ENCODE data around the gene CRIP2. TPM values are rescaled to one million over a fixed set of nuclear protein-coding genes. Genes with fewer than 3 reads are reported as not detected.

The CRIP2 gene
- polyA plus RNA-seq, 1 experiment: 28.2 TPM

DNA sequence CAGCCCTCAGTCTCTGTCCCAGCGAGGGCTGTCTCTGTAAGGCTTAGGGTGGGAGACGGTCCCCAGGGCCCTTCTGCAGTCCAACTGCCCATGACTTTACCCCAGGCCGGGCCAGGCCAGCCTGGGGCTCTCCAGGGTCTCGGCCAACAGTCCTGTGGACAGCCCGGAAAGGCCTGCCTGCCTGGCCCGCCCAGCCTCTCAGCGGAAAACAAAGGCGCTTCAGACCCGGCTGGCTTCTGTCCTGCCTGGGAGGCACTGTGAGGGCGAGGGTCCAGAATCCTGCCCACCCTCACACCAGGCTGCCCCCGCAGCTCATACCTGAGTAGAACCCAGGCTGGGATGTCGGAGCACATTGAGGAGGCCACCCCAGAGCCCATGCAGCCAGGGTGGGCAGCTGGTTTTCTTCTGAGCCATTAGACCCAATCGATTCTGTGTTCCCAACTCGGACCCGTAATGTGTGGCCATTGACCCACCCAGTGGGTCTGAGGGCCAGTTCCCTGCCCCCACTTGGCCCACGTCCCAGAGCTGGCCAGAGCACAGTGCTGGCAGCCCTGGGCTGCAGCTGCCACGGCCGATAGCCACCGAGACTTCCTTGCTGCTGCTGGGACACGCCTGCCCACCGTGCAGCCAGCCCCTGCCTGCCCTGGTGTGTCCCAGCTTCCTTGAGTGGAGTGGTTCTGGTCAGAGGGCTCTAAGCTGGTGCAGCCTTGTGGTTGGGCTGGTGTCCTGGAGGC lies 1.6 kb downstream of the CRIP2 start:
- no peak for DNase-seq (ENCODE audit: low read depth, low spot score)
- H3K27me3 ChIP-seq (ENCODE audit: control insufficient read depth, insufficient read depth, low read length): no peaks in the 10 kb centered on the region
- H3K27ac ChIP-seq (ENCODE audit: low read depth, low read length): peak overlapping the region; percentile 47
- no peaks in the 10 kb centered on the region; the same call in 1 of the 2 replicates for H3K9me3 ChIP-seq (ENCODE audit: control insufficient read depth, insufficient read depth, low read length)
- ChIA-PET CTCF (interaction anchor here (0.6 kb wide), 2 partner anchors 386 to 435 kb away, joined by 3 to 4 read pairs; no protein-coding TSS in a partner anchor), POLR2A (no interaction called here)
- peak overlapping the region; percentile 70 for H3K4me3 ChIP-seq (ENCODE audit: low read depth, low read length)
- TF ChIP-seq, protein P1, sequence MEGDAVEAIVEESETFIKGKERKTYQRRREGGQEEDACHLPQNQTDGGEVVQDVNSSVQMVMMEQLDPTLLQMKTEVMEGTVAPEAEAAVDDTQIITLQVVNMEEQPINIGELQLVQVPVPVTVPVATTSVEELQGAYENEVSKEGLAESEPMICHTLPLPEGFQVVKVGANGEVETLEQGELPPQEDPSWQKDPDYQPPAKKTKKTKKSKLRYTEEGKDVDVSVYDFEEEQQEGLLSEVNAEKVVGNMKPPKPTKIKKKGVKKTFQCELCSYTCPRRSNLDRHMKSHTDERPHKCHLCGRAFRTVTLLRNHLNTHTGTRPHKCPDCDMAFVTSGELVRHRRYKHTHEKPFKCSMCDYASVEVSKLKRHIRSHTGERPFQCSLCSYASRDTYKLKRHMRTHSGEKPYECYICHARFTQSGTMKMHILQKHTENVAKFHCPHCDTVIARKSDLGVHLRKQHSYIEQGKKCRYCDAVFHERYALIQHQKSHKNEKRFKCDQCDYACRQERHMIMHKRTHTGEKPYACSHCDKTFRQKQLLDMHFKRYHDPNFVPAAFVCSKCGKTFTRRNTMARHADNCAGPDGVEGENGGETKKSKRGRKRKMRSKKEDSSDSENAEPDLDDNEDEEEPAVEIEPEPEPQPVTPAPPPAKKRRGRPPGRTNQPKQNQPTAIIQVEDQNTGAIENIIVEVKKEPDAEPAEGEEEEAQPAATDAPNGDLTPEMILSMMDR (IDR thresholded peaks at IDR 0.05; ENCODE audit: low read depth, low read length): no peak

DNA sequence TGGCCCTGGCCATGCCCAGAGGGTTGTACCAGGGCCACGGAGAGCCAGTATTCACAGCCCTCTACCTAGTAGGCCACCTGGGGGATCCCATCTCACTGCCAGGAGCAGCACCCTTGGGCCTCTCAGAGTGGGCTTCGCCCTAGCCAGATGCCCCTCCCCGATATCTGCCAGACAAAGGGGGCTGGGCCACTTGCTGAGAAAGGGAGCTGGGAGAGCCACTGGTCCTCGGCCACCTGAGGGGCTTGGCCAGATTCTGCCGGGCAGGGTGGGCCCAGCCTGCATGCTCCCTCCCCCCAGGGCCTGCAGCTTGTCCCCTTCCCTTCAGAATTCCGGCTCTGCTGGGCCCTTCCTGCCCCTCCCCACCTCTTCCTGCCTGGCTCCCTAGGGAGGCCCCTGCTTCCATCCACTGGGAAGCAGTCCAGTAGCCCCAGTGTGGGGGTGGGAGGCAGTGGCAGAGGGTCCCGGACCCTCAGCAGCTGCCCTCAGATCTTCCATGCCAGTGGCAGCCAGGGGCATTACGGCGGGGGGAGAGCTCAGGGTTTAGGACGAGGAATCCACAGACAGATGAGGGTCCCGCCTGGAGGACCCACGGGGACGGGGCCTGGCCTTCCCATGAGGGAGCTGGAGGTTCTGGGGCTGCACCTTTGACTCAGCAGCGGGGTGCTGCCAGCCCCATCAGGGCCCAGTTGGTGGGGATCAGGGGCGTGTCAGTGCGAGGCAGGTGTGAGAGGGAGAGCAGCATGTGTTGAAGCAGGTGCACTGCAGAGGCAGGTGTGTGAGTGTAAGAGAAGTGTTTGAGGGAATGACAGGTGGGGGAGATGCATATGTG lies 2.4 kb downstream of the CRIP2 start:
- peak overlapping the region; percentile 47 for H3K27ac ChIP-seq (ENCODE audit: low read depth, low read length)
- no peaks in the 10 kb centered on the region for H3K27me3 ChIP-seq (ENCODE audit: control insufficient read depth, insufficient read depth, low read length)
- ChIA-PET POLR2A (no interaction called here), CTCF (interaction anchor here (0.6 to 1.1 kb wide), 3 partner anchors 51 to 436 kb away, joined by 3 to 4 read pairs (median 3); no protein-coding TSS in a partner anchor)
- TF ChIP-seq, protein P1 (IDR thresholded peaks at IDR 0.05; ENCODE audit: low read depth, low read length): no peak
- no peak for DNase-seq (ENCODE audit: low read depth, low spot score)
- peak overlapping the region; percentile 70 for H3K4me3 ChIP-seq (ENCODE audit: low read depth, low read length)
- H3K9me3 ChIP-seq (ENCODE audit: control insufficient read depth, insufficient read depth, low read length): no peaks in the 10 kb centered on the region; the same call in 1 of the 2 replicates

DNA sequence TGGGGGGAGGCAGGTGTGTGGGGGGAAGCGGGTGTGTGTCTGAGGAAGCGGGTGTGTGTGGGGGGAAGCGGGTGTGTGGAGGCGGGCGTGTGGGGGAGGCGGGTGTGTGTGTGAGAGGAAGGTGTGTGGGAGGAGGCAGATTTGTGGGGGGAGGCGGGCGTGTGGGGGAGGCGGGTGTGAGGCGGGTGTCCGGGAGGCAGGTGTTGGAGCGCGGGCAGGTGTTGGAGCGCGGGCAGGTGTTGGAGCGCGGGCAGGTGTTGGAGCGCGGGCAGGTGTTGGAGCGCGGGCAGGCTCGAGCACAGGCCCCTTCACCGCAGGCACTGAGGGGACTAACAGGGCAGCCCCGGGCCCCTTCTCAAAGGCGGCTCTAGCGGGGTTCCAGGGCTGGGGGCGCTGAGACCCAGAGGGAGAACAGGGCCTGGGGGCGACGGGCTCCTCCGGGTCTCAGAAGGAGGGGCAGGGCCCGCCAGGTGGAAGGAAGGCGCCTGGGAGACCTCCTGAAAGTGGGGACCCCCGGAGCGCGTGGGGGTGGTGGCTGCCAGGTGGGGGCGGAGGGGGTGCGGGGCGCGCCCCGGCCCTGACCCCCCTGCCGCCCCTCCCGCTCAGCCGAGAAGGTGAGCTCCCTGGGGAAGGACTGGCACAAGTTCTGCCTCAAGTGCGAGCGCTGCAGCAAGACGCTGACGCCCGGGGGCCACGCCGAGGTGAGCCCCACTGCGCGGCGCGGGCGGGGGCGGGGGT lies 3.2 kb downstream of the CRIP2 start:
- CTCF ChIA-PET: interaction anchor here (1.1 kb wide), 1 partner anchor 50 kb away, joined by 3 read pairs; no protein-coding TSS in a partner anchor
- POLR2A ChIA-PET: no interaction called here
- DNase-seq (ENCODE audit: low read depth, low spot score): no peak
- no peaks in the 10 kb centered on the region for H3K27me3 ChIP-seq (ENCODE audit: control insufficient read depth, insufficient read depth, low read length)
- H3K9me3 ChIP-seq (ENCODE audit: control insufficient read depth, insufficient read depth, low read length): no peaks in the 10 kb centered on the region; the same call in 1 of the 2 replicates
- TF ChIP-seq, protein P1 (IDR thresholded peaks at IDR 0.05; ENCODE audit: low read depth, low read length): no peak
- no peak overlapping the region for H3K27ac ChIP-seq (ENCODE audit: low read depth, low read length)
- H3K4me3 ChIP-seq (ENCODE audit: low read depth, low read length): no peak overlapping the region

DNA sequence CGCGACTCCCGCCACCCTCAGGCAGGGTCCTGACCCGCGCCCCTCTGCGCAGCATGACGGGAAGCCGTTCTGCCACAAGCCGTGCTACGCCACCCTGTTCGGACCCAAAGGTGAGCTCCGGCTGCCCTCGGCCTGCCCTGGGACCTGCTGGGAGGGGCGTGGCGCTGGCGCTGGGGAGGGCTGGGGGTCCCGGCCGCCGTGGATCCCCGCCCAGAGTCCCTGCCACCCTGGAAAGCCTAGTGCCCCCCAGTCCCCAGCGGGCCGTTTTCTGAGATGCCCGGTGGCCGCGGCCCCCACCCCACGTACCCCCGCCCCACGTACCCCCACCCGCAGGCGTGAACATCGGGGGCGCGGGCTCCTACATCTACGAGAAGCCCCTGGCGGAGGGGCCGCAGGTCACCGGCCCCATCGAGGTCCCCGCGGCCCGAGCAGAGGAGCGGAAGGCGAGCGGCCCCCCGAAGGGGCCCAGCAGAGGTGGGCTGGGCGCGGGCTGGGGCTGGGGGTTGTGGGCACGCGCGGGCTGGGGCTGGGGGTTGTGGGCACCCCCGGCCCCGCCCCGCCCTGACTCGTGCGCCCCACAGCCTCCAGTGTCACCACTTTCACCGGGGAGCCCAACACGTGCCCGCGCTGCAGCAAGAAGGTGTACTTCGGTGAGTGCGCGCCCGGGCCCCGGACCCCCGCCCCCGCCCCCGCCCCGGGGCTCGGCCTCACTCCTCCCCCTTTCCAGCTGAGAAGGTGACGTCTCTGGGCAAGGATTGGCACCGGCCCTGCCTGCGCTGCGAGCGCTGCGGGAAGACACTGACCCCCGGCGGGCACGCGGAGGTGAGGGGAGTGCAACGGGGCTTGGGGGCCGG lies 4.0 kb downstream of the CRIP2 start:
- POLR2A ChIA-PET: no interaction called here
- TF ChIP-seq, protein P1 (IDR thresholded peaks at IDR 0.05; ENCODE audit: low read depth, low read length): no peak
- Histone ChIP-seq H3K9me3 (ENCODE audit: control insufficient read depth, insufficient read depth, low read length) (no peaks in the 10 kb centered on the region; the same call in 1 of the 2 replicates), H3K4me3 (ENCODE audit: low read depth, low read length) (no peak overlapping the region), H3K27me3 (ENCODE audit: control insufficient read depth, insufficient read depth, low read length) (no peaks in the 10 kb centered on the region), H3K27ac (ENCODE audit: low read depth, low read length) (no peak overlapping the region)
- no peak for DNase-seq (ENCODE audit: low read depth, low spot score)
- CTCF ChIA-PET: interaction anchor here (0.7 kb wide), 1 partner anchor 114 kb away, joined by 3 read pairs; no protein-coding TSS in a partner anchor
